Large intestine (tissue), 1 donor: ENCODE data around the gene PPP3R2. TPM values are rescaled to one million over a fixed set of nuclear protein-coding genes. Genes with fewer than 3 reads are reported as not detected.

ENCODE experiments used
- polyA plus RNA-seq: library from polyadenylated mRNA; unstranded; fragments of 120-200 nt; gene quantifications from one replicate; pipeline ENCODE4 v1.2.1, GENCODE V29; 2013

Gene PPP3R2
- polyA plus RNA-seq, 1 donor = 0.01 TPM

Other genes starting within 250 kb of the PPP3R2 start
- 0.60 TPM for gene BAAT, start 210.0 kb downstream of the PPP3R2 start, polyA plus RNA-seq
- gene MRPL50, start 196.4 kb downstream of the PPP3R2 start, polyA plus RNA-seq = 27.5 TPM
- 95.1 TPM for gene ZNF189, start 196.1 kb downstream of the PPP3R2 start, polyA plus RNA-seq
- 1,562 TPM for gene ALDOB, start 159.2 kb downstream of the PPP3R2 start, polyA plus RNA-seq
- gene RNF20, start 61.1 kb downstream of the PPP3R2 start, polyA plus RNA-seq = 38.3 TPM
- 0.30 TPM for gene GRIN3A, start 143.7 kb upstream of the PPP3R2 start, polyA plus RNA-seq